Measurements from ENCODE around the gene GJD3. TPM values are rescaled to one million over a fixed set of nuclear protein-coding genes. Genes with fewer than 3 reads are reported as not detected.

GJD3 gene
- total and polyA plus RNA-seq, 2 experiments from 2014 or later, result 1.4 TPM; not detected in 1

DNA sequence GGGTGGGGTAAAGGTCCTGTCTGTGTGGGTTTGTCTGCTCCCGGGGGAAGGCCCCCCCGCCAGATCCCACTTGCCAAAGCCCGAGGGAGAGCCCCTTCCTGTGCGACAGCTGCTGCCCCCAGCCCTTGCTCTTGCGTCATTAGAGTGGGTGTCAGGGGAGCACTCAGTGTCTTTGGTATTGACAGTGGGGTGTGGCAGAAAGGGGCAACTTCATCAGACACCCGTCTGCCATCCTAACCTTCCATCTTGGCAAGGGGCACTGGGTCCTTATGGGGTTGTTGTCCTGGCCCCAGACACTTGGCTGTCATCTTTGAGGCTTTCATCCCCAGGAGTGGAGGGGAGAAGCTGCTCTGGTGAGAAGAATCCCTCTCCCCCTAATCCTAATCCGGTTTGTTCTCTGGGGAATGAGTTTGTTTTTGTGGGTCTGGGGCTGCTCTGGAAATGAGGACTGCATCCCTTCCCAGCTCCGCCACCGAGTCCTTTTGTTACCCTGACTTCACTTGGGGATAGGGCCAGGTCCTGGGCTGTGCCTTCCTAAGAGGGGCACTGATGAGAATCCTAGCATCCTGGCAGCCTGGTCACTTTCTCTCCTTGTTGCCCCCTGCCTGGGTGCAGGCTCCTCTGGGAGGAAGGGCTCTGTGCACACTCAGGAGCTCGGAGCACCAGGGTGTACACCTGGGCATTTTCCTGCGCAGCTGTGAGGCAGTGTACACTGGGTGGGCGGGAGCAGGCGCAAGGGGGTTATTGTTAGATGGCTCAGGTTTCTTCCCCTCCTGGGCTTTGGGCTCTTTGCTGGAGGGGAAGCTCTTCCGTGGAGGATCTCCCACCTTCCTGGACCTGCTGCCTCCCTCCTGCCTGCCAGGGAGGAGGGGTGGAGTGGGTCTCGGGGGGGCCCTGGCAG is 21.1 kb downstream of the GJD3 start (continued):
- no peak for TF ChIP-seq ZNF462 (CRISPR knock-in tag; IDR thresholded peaks at IDR 0.05)
- no peak for TF ChIP-seq EZH2phosphoT487 (IDR thresholded peaks at IDR 0.05; ENCODE audit: unreplicated experiment)

DNA sequence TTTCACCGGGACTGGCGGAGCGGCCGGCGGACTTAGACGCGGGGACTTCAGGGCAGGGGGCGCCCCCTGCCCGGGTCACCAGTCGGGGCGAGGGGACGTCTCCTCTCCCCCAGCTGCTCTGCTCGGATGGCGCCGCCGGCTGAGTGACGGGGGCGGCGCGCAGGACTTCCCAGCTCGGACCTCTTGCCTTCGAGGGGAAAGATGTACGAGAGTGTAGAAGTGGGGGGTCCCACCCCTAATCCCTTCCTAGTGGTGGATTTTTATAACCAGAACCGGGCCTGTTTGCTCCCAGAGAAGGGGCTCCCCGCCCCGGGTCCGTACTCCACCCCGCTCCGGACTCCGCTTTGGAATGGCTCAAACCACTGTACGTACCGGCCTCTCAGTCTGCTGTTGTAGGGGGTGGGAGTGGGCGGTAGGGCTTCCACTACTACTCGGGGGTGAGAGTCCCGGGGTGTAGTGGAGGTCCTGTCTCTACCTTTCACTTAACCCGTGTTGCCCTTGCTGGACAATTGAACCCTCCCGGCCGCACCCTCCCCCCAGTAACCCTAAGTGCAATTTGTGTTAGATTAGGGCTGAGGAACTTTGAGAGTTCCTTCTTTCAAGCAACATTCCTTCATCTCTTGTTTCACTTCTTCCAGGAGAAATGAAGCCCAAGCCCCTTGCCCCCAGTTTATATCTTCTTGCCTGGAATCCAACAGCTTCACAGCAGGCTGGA is 21.9 kb downstream of the GJD3 start:
- DNase-seq (ENCODE audit: low spot score), result no peak

More for the DNA sequence above, 21.9 kb downstream of the GJD3 start:
- H3K4me1 Mint-ChIP-seq, result peaks cover 57% of the 10 kb centered on the region
- no peaks in the 10 kb centered on the region for H3K9me2 ChIP-seq (ENCODE audit: insufficient read depth)
- H3K4me3 Mint-ChIP-seq, result peak overlapping the region; percentile 76
- peaks cover 54% of the 10 kb centered on the region for H3K4me1 ChIP-seq (ENCODE audit: insufficient read depth)
- no peak overlapping the region for H3K27ac ChIP-seq (ENCODE audit: low read depth)
- no peaks in the 10 kb centered on the region for H3K9me3 Mint-ChIP-seq
- no peaks in the 10 kb centered on the region; the same call in 1 of the 2 replicates for H3K36me3 ChIP-seq (ENCODE audit: insufficient read depth)
- peaks cover 23% of the 10 kb centered on the region for H4K20me1 ChIP-seq (replicated peaks; ENCODE audit: insufficient read depth)
- TF ChIP-seq STAT1 (IDR thresholded peaks at IDR 0.05; ENCODE audit: unreplicated experiment) (no peak), JUNB (IDR thresholded peaks at IDR 0.05; ENCODE audit: unreplicated experiment) (no peak), CREB1 (CRISPR knock-in tag; IDR thresholded peaks at IDR 0.05; ENCODE audit: low read depth) (no peak), EZH2 (IDR thresholded peaks at IDR 0.05; ENCODE audit: low read depth, unreplicated experiment) (no peak)
- TF ChIP-seq, protein P1, sequence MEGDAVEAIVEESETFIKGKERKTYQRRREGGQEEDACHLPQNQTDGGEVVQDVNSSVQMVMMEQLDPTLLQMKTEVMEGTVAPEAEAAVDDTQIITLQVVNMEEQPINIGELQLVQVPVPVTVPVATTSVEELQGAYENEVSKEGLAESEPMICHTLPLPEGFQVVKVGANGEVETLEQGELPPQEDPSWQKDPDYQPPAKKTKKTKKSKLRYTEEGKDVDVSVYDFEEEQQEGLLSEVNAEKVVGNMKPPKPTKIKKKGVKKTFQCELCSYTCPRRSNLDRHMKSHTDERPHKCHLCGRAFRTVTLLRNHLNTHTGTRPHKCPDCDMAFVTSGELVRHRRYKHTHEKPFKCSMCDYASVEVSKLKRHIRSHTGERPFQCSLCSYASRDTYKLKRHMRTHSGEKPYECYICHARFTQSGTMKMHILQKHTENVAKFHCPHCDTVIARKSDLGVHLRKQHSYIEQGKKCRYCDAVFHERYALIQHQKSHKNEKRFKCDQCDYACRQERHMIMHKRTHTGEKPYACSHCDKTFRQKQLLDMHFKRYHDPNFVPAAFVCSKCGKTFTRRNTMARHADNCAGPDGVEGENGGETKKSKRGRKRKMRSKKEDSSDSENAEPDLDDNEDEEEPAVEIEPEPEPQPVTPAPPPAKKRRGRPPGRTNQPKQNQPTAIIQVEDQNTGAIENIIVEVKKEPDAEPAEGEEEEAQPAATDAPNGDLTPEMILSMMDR (conservative IDR thresholded peaks at IDR 0.05; ENCODE audit: low read depth in 2 of 2), result peak in 1 of 2 experiments; percentile 27; a peak in 2 of 4 replicates
- peak overlapping the region; percentile 92 for H3K4me3 ChIP-seq
- H3K27me3 ChIP-seq (ENCODE audit: insufficient read depth), result peaks cover 45% of the 10 kb centered on the region
- H3F3A ChIP-seq (replicated peaks; ENCODE audit: low read depth), result peaks cover 37% of the 10 kb centered on the region
- H3K27me3 Mint-ChIP-seq (ENCODE audit: insufficient read depth, low read depth, poor library complexity), result peaks cover 57% of the 10 kb centered on the region
- no peak overlapping the region for H2AFZ ChIP-seq
- H3K27ac Mint-ChIP-seq, result no peak overlapping the region
- peak overlapping the region; percentile 99 for H3K4me2 ChIP-seq
- H3K79me2 ChIP-seq (replicated peaks; ENCODE audit: insufficient read depth), result peaks cover 9% of the 10 kb centered on the region; the same call in 1 of the 2 replicates
- ATAC-seq, result no peak
- H3K36me3 Mint-ChIP-seq (ENCODE audit: low read depth), result no peaks in the 10 kb centered on the region; the same call in 2 of the 3 replicates

Data from GM23338 (cell line).